SW480 (cell line): ENCODE data around the gene TMEM33.
"Not testable (repeated sequence)": the region's sequence is repeated elsewhere in the genome, so short reads cannot be mapped to it uniquely, and the experiment has no call there.

ENCODE experiments used
- DNase-seq: peaks from one replicate; pipeline ENCODE4 v3.0.0-alpha.2; 2016; ENCODE audit warnings: low spot score

The TMEM33 gene

GRCh38 chr4:41934901-41935651 lies at the start of gene TMEM33:
Gene TMEM33 (plus strand): TSS chr4:41935429. CDS start chr4:41935485, 56 bp downstream.
- peak; percentile 90 for DNase-seq

GRCh38 chr4:41885456-41885855 lies 49.8 kb upstream of the TMEM33 start:
- no peak for DNase-seq

- no peak for DNase-seq
Measured at GRCh38 chr4:41887277-41887676, 48.0 kb upstream of the TMEM33 start.

GRCh38 chr4:41887821-41888686 lies 47.2 kb upstream of the TMEM33 start:
- DNase-seq: peak; percentile 8

- no peak for DNase-seq
Measured at GRCh38 chr4:41888687-41889074, 46.5 kb upstream of the TMEM33 start.

GRCh38 chr4:41889317-41889716 lies 45.9 kb upstream of the TMEM33 start:
- no peak for DNase-seq

- no peak for DNase-seq
Measured at GRCh38 chr4:41890085-41890484, 45.1 kb upstream of the TMEM33 start.

- DNase-seq: no peak
Measured at GRCh38 chr4:41896648-41897047, 38.6 kb upstream of the TMEM33 start.

- no peak for DNase-seq
Measured at GRCh38 chr4:41897698-41898097, 37.5 kb upstream of the TMEM33 start.

GRCh38 chr4:41909136-41909535 lies 26.1 kb upstream of the TMEM33 start:
- not testable (repeated sequence) for DNase-seq

GRCh38 chr4:41912546-41912945 lies 22.7 kb upstream of the TMEM33 start:
- DNase-seq: no peak

GRCh38 chr4:41913509-41913908 lies 21.7 kb upstream of the TMEM33 start:
- DNase-seq: no peak

- no peak for DNase-seq
Measured at GRCh38 chr4:41918278-41918677, 17.0 kb upstream of the TMEM33 start.

GRCh38 chr4:41920416-41920815 lies 14.8 kb upstream of the TMEM33 start:
- DNase-seq: not testable (repeated sequence)

GRCh38 chr4:41921476-41921875 lies 13.8 kb upstream of the TMEM33 start:
- no peak for DNase-seq

GRCh38 chr4:41927796-41928499 lies 7.3 kb upstream of the TMEM33 start:
- DNase-seq: no peak

- DNase-seq: no peak
Measured at GRCh38 chr4:41930139-41930831, 4.9 kb upstream of the TMEM33 start.

- no peak for DNase-seq
Measured at GRCh38 chr4:41932988-41933387, 2.2 kb upstream of the TMEM33 start.

GRCh38 chr4:41933997-41934503 lies 1.2 kb upstream of the TMEM33 start:
- DNase-seq: no peak

GRCh38 chr4:41934514-41934900 lies 722 bp upstream of the TMEM33 start:
- no peak for DNase-seq

GRCh38 chr4:41935652-41936021 lies 408 bp downstream of the TMEM33 start:
- DNase-seq: no peak
